ENCODE data around the gene SYNE3.

Gene SYNE3

DNA sequence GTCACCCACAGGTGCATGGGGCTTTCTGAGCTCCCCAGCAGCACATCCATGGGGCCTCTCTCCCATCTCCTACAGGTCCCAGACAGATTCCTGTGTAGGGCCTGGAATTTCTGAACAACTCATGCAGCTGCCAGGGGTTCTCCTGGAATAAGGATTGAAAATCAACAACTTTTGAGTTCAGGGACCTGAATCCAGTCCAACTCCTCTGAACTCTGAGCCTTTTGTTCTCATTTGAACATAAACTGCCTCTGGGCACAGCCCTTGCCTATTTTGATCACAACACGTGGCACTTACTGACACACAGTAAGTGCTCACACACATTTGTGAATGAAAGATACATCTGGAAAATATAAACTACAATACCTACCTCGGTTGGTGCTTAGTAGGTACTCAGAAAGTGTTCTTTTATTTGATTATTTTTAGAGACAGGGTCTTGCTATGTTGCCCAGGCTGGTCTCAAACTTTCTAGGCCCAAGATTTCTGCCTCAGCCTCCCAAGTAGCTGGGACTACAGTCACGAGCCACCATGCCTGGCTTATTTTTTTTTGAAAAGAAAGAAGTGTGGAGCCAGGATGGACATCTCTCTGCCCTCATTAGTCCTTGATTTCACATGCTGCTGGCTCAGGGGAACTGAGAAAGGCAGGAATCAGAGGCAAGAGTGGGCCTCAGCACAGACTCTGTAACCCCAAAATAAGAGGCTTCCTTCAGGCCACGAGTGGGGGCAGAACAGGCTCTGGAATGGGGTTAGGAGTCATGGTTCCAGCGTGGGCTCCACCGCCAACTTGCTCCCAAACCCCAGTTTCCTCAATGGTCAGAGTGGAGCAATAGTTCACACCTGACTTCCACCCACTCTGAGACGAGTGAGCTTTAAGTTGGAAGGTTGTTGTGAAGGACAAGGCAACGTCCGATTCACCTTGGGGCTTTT, 27.0 kb downstream of the SYNE3 start:
- DNase-seq (ENCODE audit: low spot score) = no peak

DNA sequence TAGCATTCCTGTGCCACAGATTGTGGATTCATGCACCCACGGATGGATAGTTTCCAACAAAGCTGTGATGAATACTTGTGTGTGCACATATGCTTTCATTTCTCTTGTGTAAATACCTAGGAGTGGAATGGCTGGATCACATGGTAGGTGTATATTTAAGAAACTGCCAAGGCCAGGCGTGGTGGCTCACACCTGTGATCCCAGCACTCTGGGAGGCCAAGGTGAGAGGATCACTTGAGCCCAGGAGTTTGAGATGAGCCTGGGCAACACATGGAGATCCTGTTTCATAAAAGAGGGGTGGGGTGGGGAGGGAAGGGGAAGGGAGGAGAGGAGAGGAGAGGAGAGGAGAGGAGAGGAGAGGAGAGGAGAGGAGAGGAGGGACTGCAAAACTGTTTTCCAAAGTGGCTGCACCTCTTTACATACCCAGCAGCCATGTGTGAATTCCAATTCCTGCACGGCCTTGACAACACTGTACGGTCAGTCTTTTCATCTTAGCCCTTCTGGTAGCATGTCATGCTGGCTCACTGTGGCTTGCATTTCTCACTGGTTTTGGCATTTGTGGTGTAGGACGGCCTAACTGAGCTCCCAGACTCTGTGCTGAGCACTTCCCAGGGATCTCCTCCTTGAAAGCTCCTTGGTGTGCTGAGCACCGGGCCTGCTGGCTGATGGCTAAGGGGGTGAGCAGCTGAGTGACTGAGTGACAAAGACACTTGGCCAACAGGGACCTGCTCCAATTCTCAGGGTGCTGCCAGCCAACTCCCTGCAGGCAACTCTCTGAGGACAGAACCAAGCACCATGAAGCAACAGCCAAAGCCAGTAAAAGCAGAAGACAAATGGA, 27.9 kb downstream of the SYNE3 start:
- no peak for DNase-seq (ENCODE audit: low spot score)

DNA sequence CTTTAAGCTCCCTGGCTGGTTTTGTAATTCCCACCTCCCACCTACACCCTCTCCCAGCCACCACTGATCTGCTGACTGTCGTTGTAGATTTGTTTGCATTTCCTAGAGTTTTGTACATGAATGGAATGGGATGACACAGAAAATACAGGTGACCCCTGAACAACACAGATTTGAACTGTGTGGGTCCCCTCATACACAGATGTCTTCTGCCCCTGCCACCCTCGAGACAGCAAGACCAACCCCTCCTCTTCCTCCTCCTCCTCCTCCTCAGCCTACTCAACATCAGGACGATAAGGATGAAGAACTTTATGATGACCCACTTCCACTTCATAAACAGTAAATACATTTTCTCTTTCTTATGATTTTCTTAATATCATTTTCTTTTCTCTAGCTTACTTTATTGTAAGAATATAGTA, 28.8 kb downstream of the SYNE3 start:
- no peak for DNase-seq (ENCODE audit: low spot score)

DNA sequence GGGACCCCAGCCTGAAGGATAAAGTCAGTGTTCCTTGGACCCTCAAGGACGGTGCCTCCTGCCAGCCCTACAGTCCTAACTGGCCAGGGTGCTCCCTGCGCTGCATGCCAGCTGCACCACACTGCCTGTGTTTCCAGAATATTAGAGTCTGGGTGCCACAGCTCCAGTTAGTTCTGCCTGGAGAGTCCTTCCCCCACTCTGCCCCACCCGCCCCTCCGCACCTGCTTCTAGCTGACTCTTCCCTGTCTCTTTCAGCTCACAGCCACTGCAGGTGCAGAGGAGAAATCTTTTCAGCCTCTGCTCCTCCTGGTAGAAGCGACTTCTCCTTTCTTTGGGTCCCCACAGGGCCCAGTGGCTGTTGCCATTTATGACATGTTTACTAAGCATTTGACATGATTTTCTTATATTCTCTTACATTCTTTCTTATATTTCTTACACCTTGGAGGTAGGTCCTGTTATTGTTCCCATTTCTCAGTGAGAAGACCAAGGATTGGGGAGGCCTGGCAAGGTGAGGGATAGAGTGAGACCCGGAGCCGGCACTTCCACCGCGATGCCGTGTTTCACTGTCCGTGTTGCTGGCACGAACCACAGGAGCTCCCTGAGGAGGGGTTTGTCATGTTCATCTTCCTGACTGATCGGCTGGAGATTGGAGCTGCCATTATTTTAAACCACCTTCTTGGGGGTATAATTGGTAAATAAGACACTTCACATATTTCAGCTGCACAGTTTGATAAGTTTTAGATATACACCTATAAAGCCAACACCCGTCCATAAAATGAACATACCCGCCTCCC, 29.4 kb downstream of the SYNE3 start:
- no peak for DNase-seq (ENCODE audit: low spot score)

DNA sequence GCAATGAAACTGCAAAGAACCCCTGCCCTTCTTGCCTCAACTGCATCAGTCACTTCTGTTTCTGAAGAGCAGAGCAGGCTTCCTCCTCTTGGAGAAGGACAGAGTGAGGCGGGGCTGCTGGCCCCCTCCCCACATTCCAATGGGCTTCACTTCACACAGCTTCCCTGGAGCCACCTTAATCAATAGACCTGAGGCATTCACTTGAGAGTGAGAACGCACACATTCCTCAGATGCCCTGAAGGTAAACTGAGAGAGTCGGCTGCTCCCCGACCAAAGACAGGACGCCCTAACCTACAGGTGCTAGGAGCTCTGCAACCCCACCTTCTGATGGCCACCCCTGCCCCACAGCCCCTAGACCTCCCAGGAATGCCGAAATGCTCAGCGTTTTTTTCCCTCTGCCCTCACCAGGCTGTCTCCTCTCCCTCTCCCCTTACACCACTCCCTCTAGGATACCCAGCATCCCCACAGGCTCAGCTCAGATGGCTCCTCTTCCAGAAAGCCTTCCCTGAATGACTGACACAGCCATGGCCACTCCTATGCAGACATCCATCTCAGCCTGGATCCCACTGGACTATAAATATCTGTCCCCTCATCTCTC, 31.1 kb downstream of the SYNE3 start:
- DNase-seq (ENCODE audit: low spot score) = no peak

DNA sequence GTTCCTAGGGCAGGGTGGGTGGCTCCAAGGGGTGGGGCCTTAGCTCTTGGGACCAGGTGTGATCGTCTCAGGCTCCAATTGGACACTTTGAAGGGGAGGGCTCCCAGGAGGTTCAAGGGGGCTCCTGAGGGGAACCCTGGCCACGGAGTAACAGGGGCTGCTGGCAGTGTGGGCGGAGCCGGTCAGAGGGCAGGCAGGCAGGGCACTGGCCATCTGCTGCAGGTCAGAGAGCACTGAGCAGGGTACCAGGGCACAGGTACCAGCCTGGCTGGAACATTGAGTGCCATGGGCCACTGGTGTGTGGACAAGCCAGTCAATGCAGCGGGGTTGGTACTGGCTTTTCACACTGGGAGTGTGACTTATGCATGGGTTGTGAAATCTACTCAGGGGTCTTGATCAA, 32.2 kb downstream of the SYNE3 start:
- DNase-seq (ENCODE audit: low spot score) = no peak

DNA sequence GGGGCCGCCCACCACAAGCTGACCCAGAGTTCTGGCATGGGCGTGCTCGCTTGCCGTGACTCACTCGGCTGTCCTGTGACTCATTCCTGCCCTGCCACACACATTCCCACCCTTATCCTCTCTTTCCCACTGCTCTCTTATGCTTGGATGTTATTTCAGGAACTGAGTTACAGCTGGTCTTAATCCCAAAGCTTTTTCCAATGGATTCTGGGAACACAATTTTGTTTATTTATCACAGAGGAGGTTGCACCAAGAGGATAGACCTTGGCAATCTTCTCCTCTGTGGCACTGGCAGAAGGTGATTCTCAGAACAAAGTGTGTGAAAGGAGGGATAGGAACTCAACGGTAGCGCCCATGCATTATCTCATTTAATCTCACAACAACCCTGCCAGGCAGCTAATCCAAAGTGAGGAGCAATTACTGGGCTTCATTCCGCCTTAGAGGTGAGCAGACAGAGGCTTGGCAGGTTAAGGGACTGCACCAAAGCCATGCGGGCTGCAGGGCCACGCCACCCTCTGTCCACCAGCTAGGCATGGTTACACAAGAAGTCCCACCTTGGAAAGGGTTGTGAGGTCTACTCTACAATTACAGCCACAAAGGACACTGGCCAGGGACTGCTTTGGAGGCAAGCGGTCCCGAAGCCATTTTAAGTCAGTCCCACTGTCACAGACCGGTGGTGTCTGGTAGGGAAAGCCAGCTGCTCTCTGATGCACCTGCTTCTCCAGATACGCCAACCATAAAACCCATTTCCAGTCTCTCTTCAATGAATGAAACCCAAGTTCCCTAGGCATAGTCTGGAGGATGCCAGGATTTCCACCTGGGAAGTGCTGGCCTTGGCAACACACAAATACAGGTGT, 32.9 kb downstream of the SYNE3 start:
- peak; percentile 96 for DNase-seq (ENCODE audit: low spot score)

DNA sequence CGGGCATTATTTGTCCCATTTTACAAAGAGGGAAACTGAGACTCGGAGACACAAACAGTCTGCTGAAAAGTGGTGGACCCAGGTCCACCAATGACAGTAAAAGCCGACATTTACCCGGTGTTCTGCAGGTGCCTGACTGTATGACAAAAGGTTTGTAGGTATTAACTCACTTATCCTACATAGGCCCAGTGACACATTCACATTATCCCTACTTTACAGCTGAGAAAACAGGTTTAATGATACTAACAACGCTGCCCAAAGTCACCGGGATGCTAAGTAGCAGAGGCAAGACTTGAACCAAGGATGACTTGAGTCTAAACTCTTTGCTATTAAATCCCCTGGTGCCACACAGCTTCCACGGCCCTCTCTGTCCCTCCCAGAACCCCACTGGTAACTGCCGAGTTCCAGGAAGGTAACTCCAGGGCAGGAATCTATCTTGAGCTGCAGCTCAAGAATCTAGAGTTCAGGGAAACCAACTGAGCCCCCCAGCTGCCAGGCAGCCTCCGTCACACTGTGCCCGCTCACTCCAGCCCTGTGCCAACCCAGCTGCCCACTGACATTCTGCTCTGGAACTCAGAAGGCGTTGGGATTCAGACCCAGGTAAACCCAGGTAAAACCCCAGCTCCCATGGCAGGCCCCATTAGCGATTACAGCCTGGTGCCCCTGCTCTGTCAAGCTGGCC, 33.7 kb downstream of the SYNE3 start:
- no peak for DNase-seq (ENCODE audit: low spot score)

DNA sequence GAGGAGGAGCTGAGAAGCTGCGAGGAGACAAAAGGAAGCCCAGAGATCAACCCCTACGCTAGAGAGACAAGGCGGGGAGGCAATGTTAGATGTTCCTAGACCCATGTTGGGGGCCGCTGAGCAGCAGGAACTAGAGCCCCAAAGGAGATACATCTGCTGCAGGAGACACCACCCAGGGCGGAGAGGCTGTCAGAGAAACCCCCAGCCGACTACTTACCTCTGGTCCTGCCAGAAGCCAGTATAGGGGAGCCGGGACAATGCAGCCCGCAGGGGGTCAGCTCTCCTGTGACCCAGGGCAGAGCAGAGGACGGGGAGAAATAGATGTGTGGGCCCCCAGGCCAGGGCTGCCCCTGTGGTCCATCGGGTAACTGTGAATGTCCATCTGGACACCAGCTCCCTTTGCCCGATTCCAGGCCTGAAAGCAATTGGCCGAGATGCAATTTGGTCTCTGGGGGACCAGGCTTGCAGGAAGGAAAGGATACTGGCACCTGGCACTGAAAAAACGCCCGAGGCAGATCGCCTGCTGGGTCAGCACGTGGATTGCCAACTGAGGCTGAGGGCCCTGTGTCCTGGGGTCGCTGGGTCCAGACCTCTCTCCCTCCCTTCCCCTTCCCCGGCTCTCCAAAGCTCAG, 34.9 kb downstream of the SYNE3 start:
- no peak for DNase-seq (ENCODE audit: low spot score)

DNA sequence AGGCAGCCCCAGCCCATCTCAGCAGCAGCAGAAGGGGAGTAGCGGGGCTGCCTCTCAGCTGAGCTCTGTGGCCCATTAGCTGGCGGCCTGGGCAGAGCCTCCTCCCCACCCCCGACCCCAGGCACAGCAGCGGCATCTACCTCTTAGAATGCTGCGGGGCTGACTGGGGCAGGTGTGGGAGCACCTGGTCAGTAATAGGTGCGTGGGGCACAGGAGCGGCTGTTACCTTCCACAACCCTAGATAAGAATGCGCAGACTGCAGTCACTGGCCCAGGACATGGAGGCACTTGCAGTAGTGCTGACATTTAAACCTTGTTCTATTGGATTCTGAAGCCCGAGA, 35.6 kb downstream of the SYNE3 start:
- no peak for DNase-seq (ENCODE audit: low spot score)

DNA sequence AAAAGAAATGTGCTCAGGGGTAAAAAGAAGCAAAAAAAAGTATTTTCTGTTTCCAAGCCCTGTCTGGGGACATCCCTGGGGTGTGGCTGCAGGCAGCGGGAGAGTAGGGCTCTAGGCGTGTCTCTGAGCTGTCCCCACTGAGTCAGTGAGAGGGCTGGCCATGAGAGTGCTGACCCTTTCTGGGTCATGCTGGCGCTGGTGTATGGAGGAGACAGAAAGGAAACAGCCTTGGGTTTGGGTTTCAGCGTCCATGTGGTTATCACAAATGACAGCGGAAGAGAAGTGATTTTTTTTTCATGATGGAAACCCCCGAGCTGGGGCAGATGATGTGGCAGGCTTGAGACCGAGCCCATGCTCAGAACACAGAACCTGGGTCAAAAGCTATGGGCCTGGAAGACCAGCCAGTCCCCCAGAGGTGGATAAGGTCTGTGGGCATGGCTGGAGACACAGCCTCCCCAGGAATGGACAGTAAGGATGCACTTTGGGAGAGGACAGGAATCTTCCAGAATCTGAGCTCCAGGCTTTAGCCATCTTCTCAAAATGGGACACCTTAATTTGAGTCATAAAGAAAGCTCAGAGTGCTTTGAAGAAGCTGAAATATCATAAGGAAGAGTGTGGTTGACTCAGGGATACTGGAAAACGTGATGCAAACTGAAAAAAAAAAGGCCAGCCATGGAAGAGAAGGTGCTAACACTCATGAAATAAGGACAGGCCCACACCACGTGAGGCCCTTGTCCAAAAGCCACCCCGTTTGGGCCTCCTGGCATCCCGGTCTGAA, 36.2 kb downstream of the SYNE3 start:
- peak; percentile 64 for DNase-seq (ENCODE audit: low spot score)

DNA sequence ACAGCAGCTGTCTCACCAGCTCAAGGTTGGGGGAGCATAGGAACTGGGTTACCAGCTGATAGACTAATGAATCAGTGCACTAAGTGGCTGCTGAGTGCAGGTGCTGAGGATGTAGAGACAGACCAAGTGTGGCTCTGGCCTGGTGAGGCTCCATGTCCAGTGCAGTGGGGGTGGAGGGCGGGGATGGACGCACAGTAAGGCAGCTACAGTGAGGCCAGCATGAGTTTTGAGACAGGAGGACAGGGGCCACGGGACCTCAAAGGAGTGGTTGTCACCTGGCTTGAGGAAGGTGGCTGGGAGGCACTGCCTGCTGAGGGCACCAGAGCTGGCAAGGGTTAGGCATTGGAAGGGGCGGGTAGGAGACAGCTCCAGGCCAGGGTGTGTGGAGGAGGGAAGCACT, 37.0 kb downstream of the SYNE3 start:
- no peak for DNase-seq (ENCODE audit: low spot score)

DNA sequence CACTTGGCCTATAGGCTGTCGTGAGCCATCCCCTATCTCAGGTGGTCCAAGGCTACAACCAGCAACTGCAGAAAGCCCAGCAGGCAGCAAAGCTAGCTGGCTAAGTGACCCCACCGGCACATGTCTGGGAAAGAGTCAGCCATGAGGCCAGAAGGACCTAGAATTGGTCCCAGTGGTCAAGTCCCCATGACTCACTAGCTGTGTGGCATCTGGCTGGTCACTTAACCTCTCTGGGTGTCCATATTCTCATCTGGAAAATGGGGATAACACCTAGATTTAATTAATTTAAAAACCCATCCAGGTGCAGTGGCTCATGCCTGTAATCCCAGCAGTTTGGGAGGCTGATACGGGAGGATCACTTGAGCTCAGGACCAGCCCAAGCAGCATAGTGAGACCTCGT, 37.6 kb downstream of the SYNE3 start:
- DNase-seq (ENCODE audit: low spot score) = no peak

DNA sequence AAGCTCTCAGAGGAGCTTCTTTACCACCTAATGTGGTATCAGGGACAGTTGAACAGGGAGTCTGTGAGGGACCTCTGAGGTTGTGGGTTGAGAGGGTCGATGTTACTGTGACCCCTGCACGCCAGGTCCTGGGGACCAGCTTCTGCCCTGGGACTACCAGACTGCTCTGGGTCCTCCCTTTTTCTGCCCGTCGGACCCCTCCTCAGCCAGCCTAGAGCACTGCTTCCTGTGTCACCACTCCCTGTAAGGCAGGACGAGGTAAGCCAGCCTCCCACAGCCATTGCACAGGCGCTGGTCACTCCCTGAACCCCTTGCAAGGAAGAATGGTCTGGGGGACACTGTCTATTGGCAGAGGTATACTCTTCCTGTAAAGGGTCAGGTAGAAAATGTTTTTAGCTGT, 38.1 kb downstream of the SYNE3 start:
- no peak for DNase-seq (ENCODE audit: low spot score)

DNA sequence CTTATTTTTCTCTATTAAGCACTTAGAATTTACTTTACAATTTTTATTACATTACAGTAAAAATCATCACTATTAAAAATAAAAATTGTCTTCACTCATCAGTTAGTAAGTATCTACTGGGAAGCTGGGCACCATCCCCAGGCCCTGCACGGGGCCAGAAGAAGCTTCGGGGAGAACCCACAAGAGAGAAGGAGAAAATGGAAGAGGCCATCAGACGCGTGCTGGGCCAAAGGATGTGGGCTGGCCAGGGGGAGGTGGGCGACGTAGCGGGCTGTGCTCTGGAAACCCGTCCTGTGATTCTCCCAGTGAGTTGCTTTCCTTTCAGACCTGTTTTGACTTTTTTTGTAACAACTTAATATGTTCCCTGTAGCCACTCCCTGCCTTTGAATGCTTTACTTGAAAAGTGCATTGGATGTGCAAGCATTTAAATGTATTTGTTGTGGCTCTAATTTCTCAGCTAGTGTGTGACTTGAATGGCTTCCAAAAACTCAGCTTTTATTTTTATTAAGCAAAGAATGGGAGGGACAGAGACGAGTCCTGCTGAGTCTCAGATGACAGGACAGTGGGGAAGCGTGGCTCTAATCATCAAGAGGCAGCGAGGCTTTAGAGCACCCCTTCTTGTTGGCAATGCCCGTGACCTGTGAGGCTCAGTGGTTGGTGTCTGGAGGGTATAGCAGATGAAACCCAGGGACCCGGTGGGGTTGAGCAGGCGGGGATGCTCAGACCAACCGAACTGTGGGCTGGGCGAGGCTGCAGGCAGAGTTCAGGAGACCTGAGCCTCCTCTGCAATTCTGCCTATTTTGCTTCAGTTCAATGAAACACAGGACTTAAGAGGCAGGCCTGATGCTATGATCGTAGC, 38.8 kb downstream of the SYNE3 start:
- DNase-seq (ENCODE audit: low spot score) = no peak

DNA sequence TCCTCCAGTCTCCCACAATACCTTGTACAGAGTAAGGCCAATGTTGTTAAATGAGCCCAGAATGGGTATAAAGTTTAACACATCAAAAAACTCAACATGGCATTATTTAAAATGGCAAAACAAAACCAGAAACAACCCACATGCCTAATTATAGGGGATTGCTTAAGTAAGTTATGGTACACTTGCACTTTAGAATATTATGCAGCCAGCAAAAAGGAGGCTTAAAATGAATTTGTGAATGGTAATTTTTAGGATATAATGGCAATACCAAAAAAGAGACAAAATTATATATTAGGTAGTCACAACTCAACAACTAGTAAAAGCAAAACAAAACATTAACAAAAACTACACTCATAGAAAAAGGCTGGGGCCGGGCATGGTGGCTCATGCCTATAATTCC, 39.7 kb downstream of the SYNE3 start:
- DNase-seq (ENCODE audit: low spot score) = no peak

DNA sequence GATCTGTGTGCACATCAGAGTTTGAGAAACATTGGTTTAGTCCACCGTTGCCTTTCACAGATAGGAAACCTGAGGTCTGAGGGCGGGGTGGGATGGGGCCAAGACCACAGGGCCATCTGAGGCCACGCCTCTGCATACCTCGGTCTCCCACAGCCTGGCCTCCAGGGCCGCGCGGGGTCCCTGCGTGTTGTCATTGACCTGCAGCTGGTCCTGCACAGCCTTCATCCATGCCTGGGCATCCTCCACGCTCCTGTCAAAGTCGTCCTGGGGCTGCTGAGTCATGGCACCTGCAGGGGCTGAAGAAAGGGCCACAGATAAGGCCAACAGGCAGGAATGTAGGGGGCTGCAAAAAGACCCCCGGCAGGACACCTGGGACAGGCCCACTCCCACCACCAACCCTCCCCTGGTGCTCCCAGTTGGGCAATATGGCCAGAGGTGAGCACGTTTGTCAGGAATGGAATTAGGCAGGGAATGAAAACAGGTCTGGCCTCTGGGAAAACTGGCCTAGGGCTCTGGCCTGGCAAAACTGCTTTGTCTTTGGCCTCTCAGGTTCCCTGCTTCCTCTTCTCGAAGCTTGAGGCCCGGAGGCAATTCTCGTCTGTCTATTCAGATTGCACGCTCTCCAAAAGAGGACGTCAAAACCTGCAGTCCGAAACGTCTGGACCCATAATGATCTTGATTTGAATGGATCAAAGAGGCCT, 40.8 kb downstream of the SYNE3 start:
- DNase-seq (ENCODE audit: low spot score) = no peak

DNA sequence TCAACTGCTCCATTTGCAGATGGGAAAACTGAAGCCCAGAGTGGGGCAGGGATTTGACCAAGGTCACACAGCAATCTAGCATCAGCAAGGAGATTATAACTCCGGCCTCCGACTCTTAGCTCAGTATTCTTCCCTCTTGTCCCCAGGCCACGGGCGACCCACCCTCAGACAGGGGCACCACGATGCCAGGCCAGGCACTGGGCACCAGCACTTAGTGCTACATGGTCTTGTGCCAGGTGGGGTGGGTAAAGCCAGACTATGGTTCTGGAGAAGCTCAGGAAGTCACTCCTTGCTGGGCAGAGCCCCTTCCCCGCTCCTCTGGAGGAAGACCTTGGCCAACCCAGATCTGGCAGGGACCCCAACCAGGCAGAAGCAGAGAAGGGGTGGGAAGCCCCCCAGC, 41.5 kb downstream of the SYNE3 start:
- DNase-seq (ENCODE audit: low spot score) = no peak
